ENCODE results near the gene GPHN. TPM values are rescaled to one million over a fixed set of nuclear protein-coding genes. Genes with fewer than 3 reads are reported as not detected.

GPHN gene
- total RNA-seq, 2 donors from 2014 or later, result 24.1 to 25.7 TPM

GRCh38 chr14:66842911-66843512 lies 335.1 kb downstream of the GPHN start:
- H3K9me3 ChIP-seq, result no peaks in the 10 kb centered on the region
- no peaks in the 10 kb centered on the region for H3K36me3 ChIP-seq (replicated peaks in 1 of 2; ENCODE audit: insufficient read depth in 1 of 2, low read depth in 2 of 2)
- no peak overlapping the region for H3K4me3 ChIP-seq
- no peak for TF ChIP-seq CTCF (IDR thresholded peaks at IDR 0.05)
- no peak for TF ChIP-seq POLR2A (IDR thresholded peaks at IDR 0.05)
- 91 to 100% methylated on average over 1 of the region's 1 CpG for WGBS, 2 donors
- no peak for ATAC-seq
- no peaks in the 10 kb centered on the region for H3K27me3 ChIP-seq
- no peak for DNase-seq
- H3K4me1 ChIP-seq, result no peaks in the 10 kb centered on the region
- intact Hi-C loops (cut with DNase I), result no loop called here
- no peak overlapping the region for H3K27ac ChIP-seq

- no peaks in the 10 kb centered on the region for H3K4me1 ChIP-seq
- no peak for TF ChIP-seq POLR2A (IDR thresholded peaks at IDR 0.05)
- TF ChIP-seq CTCF (IDR thresholded peaks at IDR 0.05), result no peak
- no peak for DNase-seq
- no peak overlapping the region for H3K27ac ChIP-seq
- WGBS, 2 donors, result 91 to 96% methylated on average over 4 of the region's 4 CpGs
- no peaks in the 10 kb centered on the region for H3K36me3 ChIP-seq (replicated peaks in 1 of 2; ENCODE audit: insufficient read depth in 1 of 2, low read depth in 2 of 2)
- no peak for ATAC-seq
- intact Hi-C loops (cut with DNase I), result no loop called here
- H3K27me3 ChIP-seq, result no peaks in the 10 kb centered on the region
- no peak overlapping the region for H3K4me3 ChIP-seq
- no peaks in the 10 kb centered on the region for H3K9me3 ChIP-seq
Observed at GRCh38 chr14:66850258-66850888, 342.4 kb downstream of the GPHN start.

- H3K4me3 ChIP-seq, result no peak overlapping the region
- intact Hi-C loops (cut with DNase I), result no loop called here
Observed at GRCh38 chr14:66853311-66853710, 345.4 kb downstream of the GPHN start.

GRCh38 chr14:66857867-66858266 lies 349.9 kb downstream of the GPHN start:
- no peak for TF ChIP-seq CTCF (IDR thresholded peaks at IDR 0.05)
- no peak for TF ChIP-seq POLR2A (IDR thresholded peaks at IDR 0.05)
- no peaks in the 10 kb centered on the region for H3K36me3 ChIP-seq (replicated peaks in 1 of 2; ENCODE audit: insufficient read depth in 1 of 2, low read depth in 2 of 2)
- ATAC-seq (no peak), DNase-seq (no peak)
- H3K27me3 ChIP-seq, result no peaks in the 10 kb centered on the region
- no peaks in the 10 kb centered on the region for H3K9me3 ChIP-seq
- H3K4me3 ChIP-seq, result no peak overlapping the region
- whole genome bisulfite sequencing, 2 donors, result 95% methylated on average over 4 of the region's 4 CpGs
- no peaks in the 10 kb centered on the region for H3K4me1 ChIP-seq
- intact Hi-C loops (cut with DNase I), result no loop called here
- H3K27ac ChIP-seq, result no peak overlapping the region

More at GRCh38 chr14:66853311-66853710, 345.4 kb downstream of the GPHN start:
- no peak overlapping the region for H3K27ac ChIP-seq
- ATAC-seq, result no peak
- 85 to 90% methylated on average over 3 of the region's 3 CpGs for WGBS, 2 donors
- H3K4me1 ChIP-seq, result no peaks in the 10 kb centered on the region
- DNase-seq, result no peak
- no peaks in the 10 kb centered on the region for H3K27me3 ChIP-seq
- H3K36me3 ChIP-seq (replicated peaks in 1 of 2; ENCODE audit: insufficient read depth in 1 of 2, low read depth in 2 of 2), result no peaks in the 10 kb centered on the region
- no peaks in the 10 kb centered on the region for H3K9me3 ChIP-seq
- TF ChIP-seq CTCF (IDR thresholded peaks at IDR 0.05), result no peak
- TF ChIP-seq POLR2A (IDR thresholded peaks at IDR 0.05), result no peak
